GM12892 (cell line): ENCODE results near the gene ASTE1.

Source experiments
- POLR2A ChIP-seq: IDR thresholded peaks from 2 replicates; pipeline ENCODE4 v1.6.1; 2011; ENCODE audit warnings: low read depth, low read length, control low read depth
- POLR2AphosphoS5 ChIP-seq: IDR thresholded peaks from 2 replicates; pipeline ENCODE4 v1.6.1; 2011; ENCODE audit warnings: low read depth, low read length, control low read depth
- TAF1 ChIP-seq: IDR thresholded peaks from 2 replicates; pipeline ENCODE4 v1.6.1; 2011; ENCODE audit warnings: low read depth, mild to moderate bottlenecking, control low read depth, low read length, borderline replicate concordance

DNA sequence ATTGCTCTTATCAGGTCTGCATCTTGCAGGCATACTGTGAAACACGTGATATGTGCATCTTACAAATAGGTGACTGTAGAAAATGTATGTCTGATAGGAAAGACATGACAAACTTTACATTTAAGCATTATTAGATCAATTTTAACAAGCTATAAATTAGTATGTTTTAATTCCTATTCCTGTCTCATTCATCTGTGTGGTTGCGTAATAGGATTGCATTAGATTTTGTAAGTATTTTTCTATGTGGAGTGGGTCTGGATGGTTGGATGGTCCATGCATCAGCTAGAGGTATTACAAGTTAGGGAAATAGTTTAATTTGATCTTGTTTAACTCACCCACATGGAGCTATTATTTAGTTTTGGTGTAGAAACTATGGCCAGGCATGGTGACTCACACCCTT lies 18.8 kb downstream of the ASTE1 start:
- TF ChIP-seq POLR2A = no peak
- no peak for TF ChIP-seq TAF1
- no peak for TF ChIP-seq POLR2AphosphoS5
